AG04449 (cell line): ENCODE data around the gene NFATC3.

Source experiments
- CTCF ChIA-PET: fragments of 350-600 bp; formaldehyde crosslinking; extraction: SDS; loops from one replicate; lab custom pipeline; 2021; ENCODE audit warnings: antibody characterized with exemption; lab: Yijun Ruan, JAX
- POLR2A ChIA-PET: fragments of 400-600, 350-600 bp; formaldehyde crosslinking; extraction: SDS; loops from one replicate; lab custom pipeline; 2020; ENCODE audit warnings: antibody characterized with exemption, inconsistent platforms; lab: Yijun Ruan, JAX
- DNase-seq: peaks from one replicate; pipeline ENCODE4 v3.0.0-alpha.2; 2010; ENCODE audit warnings: low read depth, low spot score
- H3K4me3 ChIP-seq: 2 replicates; pipeline ENCODE4 v1.5.1; 2011; ENCODE audit warnings: low read depth, mild to moderate bottlenecking, control low read depth, low read length
- CTCF ChIP-seq: IDR thresholded peaks from one replicate; pipeline ENCODE4 v1.5.1; 2011; ENCODE audit warnings: mild to moderate bottlenecking, moderate library complexity, low read length, control low read depth, inconsistent platforms; ENCODE audit not compliant: insufficient read depth; ENCODE audit errors: missing control alignments

The NFATC3 gene

DNA sequence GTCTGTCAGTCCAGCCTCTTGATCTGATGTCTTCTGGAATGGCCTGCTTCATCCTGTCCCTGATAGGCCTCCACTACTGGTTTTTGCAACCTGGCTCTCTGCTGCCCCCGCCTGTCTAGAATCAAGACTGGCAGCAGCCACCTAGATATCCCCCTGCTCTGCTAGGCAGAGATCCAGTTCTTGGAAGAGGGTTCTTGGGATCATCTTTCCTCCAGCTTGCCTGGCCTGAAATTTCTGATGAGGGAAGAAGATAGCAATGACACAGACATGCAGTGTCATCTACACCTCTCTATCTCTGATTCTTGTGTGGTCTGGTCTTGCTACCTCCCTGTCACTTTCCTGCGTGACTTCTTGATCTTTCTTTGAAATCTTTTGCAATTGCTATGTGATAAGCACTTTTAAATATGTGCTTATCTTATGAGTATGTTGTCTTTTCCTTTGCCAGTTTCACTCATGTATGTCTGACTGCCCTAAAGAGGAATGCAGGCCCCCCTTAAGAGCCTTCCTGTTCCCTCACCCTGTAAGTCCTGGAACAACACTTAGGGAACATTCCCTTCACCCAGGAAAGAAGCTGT, 20.3 kb upstream of the NFATC3 start:
- TF ChIP-seq CTCF: peak; percentile 78
- no peak overlapping the region; the same call in 1 of the 2 replicates for H3K4me3 ChIP-seq
- peak; percentile 80 for DNase-seq
- ChIA-PET CTCF (interaction anchor here (0.7 to 4.5 kb wide), 23 partner anchors 10 to 399 kb away, joined by 3 to 45 read pairs (median 4); partner anchors contain the start of gene NFATC3), POLR2A (interaction anchor here (0.6 to 1.4 kb wide), 5 partner anchors 19 to 199 kb away, joined by 3 to 7 read pairs (median 4); partner anchors contain the start of genes DDX28, DUS2, NFATC3 and SLC7A6)

DNA sequence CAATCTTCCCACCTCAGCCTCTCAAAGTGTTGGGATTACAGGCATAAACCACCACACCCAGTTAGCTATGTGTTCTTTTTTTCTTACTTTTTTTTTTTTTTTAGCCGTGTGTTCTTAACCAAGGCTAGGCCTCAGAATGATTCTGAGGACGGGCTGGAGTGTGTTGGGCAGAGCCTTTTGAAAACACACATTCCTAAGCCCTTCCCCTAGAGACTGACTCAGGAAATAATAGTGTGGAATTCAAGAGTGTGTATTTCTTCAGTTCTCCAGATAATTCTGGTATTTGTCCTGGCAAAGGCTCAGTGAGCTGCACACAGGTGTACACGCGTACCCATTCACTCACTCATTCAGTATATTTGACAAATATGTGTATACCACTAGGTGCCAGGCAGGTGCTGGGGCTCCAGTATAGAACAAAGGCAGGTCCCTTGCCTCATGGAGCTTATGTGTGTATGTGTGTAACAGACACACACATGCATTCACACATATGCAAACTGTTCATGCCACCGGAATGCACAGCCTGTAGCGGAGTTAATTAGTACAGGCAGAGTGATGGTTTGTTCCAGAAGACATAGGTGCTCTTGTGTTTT, 19.4 kb upstream of the NFATC3 start:
- ChIA-PET POLR2A (interaction anchor here (1.4 kb wide), 2 partner anchors 19 to 43 kb away, joined by 5 to 7 read pairs; partner anchors contain the start of genes DDX28, DUS2 and NFATC3), CTCF (interaction anchor here (0.7 to 4.5 kb wide), 21 partner anchors 9 to 400 kb away, joined by 3 to 45 read pairs (median 5); partner anchors contain the start of gene NFATC3)
- TF ChIP-seq CTCF: no peak
- peak; percentile 69 for DNase-seq
- no peak overlapping the region for H3K4me3 ChIP-seq

GRCh38 chr16:68066763-68067162, 18.4 kb upstream of the NFATC3 start:
- DNase-seq: no peak
- H3K4me3 ChIP-seq: no peak overlapping the region
- no peak for TF ChIP-seq CTCF
- CTCF ChIA-PET: interaction anchor here (1.7 to 4.4 kb wide), 5 partner anchors 8 to 163 kb away, joined by 5 to 39 read pairs (median 10); partner anchors contain the start of gene NFATC3
- POLR2A ChIA-PET: no interaction called here

DNA sequence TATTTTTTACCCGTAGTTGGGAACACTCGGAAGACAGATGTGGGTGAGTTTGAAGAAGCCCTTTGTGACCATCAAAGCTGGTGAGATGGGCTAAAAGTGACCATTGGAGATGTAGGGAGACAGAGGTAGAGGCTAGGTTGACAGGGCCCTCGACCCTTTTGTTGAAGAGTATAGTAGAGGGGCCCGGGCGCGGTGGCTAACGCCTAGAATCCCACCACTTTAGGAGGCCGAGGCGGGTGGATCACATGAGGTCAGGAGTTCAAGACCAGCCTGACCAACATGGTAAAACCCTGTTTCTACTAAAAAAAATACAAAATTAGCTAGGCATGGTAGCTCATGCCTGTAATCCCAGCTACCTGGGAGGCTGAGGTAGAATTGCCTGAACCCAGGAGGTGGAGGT, 16.2 kb upstream of the NFATC3 start:
- DNase-seq: no peak
- CTCF ChIA-PET: interaction anchor here (1.1 to 2.6 kb wide), 6 partner anchors 13 to 160 kb away, joined by 4 to 10 read pairs (median 6); partner anchors contain the start of gene NFATC3
- TF ChIP-seq CTCF: no peak
- no peak overlapping the region for H3K4me3 ChIP-seq
- POLR2A ChIA-PET: no interaction called here

DNA sequence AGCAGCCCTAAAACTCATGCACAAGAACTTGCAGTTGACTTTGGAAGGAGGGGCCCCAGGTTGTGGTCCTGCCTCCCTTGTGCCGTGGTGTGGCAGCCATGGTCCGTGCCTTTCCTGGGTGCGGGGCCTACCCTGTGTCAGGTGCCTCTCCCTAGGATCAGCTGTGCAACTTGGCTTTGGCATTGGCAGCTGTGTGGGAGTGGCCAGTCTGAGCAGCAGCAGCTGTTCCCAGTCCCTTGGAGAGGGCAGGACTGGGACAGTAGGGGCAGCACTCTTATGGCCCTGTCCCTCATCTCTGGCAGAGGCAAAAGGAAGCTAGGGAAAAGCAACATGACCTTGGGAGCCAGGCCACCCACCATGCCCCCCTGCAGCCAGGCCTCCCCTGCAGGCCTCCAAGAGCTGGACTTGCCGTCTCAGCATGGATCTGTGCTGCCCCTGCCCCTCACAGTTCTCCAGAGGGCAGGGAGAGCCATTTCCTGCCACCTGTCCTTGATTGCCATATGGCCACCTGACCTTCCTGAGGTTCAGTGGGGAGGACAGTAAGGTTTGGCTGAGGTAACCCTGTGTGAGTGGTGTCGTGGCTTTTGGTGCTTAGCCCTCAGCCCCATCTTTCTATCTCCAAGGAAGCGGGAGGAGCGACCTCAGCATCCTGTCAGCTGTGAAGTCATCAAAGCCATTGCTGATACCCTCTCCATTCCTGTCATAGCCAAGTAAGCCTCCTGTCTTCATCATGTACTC, 15.5 kb upstream of the NFATC3 start:
- POLR2A ChIA-PET: no interaction called here
- no peak for DNase-seq
- CTCF ChIA-PET: interaction anchor here (1.2 to 2.6 kb wide), 5 partner anchors 13 to 78 kb away, joined by 4 to 10 read pairs (median 6); partner anchors contain the start of gene NFATC3
- H3K4me3 ChIP-seq: no peak overlapping the region
- TF ChIP-seq CTCF: no peak
